Activated naive CD4-positive, alpha-beta T cell treated with anti-CD3 and anti-CD28 coated beads for 36 hours (primary cell): ENCODE data around the gene CLPTM1L. TPM values are rescaled to one million over a fixed set of nuclear protein-coding genes. Genes with fewer than 3 reads are reported as not detected.
"Not testable (repeated sequence)": the region's sequence is repeated elsewhere in the genome, so short reads cannot be mapped to it uniquely, and the experiment has no call there.

Experiments used
- CTCF ChIA-PET: fragments of 350-600 bp; sonication (Branson Sonifier 250); formaldehyde crosslinking; loops from one replicate; lab custom pipeline; 2021; ENCODE audit warnings: antibody characterized with exemption; lab: Charles Lee
- DNase-seq: peaks from one replicate; pipeline ENCODE4 v3.0.0-alpha.2; 2020
- H3K27ac Mint-ChIP-seq: one replicate; pipeline ENCODE4 v1.8.0; 2021; ENCODE audit warnings: mild to moderate bottlenecking, mixed read lengths
- H3K27me3 Mint-ChIP-seq: one replicate; pipeline ENCODE4 v1.8.0; 2021; ENCODE audit warnings: low read depth, mixed read lengths
- H3K36me3 Mint-ChIP-seq: one replicate; pipeline ENCODE4 v1.8.0; 2021; ENCODE audit warnings: low read depth, mixed read lengths
- H3K4me1 Mint-ChIP-seq: one replicate; pipeline ENCODE4 v1.8.0; 2021; ENCODE audit warnings: low read depth, mixed read lengths
- H3K4me3 Mint-ChIP-seq: one replicate; pipeline ENCODE4 v1.8.0; 2021; ENCODE audit warnings: mild to moderate bottlenecking, moderate library complexity, mixed read lengths
- H3K9me3 Mint-ChIP-seq: one replicate; pipeline ENCODE4 v1.8.0; 2021; ENCODE audit warnings: mixed read lengths
- intact Hi-C: fragments of 100-400 bp; cut with micrococcal nuclease; formaldehyde crosslinking; loops from one replicate; pipeline ENCODE4 v1.15.1; 2023
- total RNA-seq, 2 experiments: library from RNA; stranded (reverse); gene quantifications; one replicate each; pipeline ENCODE4 v1.2.3, GENCODE V29; 2021

The CLPTM1L gene
- total RNA-seq, 2 experiments from 2014 or later, result 48.0 to 48.5 TPM

DNA sequence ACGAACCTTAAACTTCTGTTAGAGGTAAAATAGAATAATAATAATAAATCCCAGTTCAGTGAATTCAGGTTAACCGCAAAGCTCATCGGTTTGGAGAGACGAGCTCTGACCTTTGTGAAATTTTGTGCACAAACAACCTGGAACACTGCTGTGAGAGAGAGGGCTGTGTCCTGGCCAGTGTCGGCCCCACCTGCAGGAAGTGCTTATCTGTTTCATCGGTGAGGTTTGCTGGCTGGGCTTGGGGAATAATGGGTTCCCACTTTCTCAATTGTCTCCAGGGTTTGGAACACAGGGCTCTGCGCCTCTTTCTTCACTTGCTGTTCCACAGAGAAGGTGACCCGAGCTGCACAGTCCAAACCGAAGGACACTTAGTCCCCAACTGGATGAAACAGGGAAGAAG lies 19.3 kb upstream of the CLPTM1L start:
- H3K4me1 Mint-ChIP-seq, result no peaks in the 10 kb centered on the region
- peaks cover 11% of the 10 kb centered on the region for H3K27me3 Mint-ChIP-seq

DNA sequence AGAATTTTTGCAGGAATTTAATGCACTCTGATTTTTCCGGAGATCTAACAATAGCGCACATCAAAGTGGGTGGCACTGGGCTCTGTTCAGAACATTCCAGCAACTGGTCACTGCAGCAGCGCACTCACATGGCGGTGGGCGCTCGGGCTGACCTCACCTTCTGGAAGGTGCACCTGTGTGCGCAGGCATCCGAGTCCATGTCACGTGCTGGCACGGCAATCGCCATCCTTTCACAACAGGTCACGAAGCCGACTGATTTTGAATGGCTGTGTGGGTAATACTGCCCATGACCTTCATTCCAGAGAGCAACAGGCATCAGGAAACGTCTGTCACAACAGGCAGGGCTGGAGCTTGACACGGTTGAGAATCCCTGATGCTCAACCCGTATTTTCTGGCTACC lies 18.7 kb upstream of the CLPTM1L start:
- no peaks in the 10 kb centered on the region for H3K9me3 Mint-ChIP-seq
- DNase-seq, result no peak
- H3K4me1 Mint-ChIP-seq, result no peaks in the 10 kb centered on the region
- CTCF ChIA-PET, result interaction anchor here (1.1 kb wide), 1 partner anchor 10 kb away, joined by 3 read pairs; no protein-coding TSS in a partner anchor
- no peak overlapping the region for H3K27ac Mint-ChIP-seq
- H3K36me3 Mint-ChIP-seq, result no peaks in the 10 kb centered on the region
- peaks cover 11% of the 10 kb centered on the region for H3K27me3 Mint-ChIP-seq
- intact Hi-C loops, result no loop called here
- no peak overlapping the region for H3K4me3 Mint-ChIP-seq

More for the DNA sequence above, 19.3 kb upstream of the CLPTM1L start:
- H3K9me3 Mint-ChIP-seq, result no peaks in the 10 kb centered on the region
- intact Hi-C loops, result no loop called here
- CTCF ChIA-PET, result interaction anchor here (1.1 kb wide), 1 partner anchor 10 kb away, joined by 3 read pairs; no protein-coding TSS in a partner anchor
- H3K36me3 Mint-ChIP-seq, result no peaks in the 10 kb centered on the region
- no peak overlapping the region for H3K27ac Mint-ChIP-seq
- no peak for DNase-seq
- no peak overlapping the region for H3K4me3 Mint-ChIP-seq

DNA sequence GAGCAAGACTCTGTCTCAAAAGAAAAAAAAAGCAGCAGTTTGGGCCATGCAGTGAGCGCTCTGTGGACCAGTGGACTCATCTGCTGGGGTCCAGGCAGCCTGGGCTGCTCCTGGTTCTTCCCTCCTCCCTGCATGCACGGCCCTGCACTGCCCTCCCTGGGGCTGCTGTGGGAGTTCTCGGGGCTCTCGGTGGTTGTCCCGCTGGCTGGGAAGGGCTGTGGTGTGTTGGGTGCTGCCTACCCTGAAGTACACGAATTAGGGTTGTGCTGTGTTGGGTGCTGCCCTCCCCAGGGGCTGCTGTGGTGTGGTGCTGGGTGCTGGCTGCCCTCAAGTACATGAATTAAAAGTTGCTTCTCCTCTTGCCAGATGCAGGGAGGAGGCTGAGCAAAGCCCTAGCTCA lies 18.3 kb upstream of the CLPTM1L start:
- CTCF ChIA-PET, result interaction anchor here (1.0 kb wide), 1 partner anchor 126 kb away, joined by 3 read pairs; no protein-coding TSS in a partner anchor
- Mint-ChIP-seq H3K27ac (no peak overlapping the region), H3K36me3 (no peaks in the 10 kb centered on the region), H3K4me1 (no peaks in the 10 kb centered on the region), H3K27me3 (peaks cover 11% of the 10 kb centered on the region), H3K4me3 (no peak overlapping the region), H3K9me3 (no peaks in the 10 kb centered on the region)
- intact Hi-C loops, result no loop called here
- DNase-seq, result no peak

DNA sequence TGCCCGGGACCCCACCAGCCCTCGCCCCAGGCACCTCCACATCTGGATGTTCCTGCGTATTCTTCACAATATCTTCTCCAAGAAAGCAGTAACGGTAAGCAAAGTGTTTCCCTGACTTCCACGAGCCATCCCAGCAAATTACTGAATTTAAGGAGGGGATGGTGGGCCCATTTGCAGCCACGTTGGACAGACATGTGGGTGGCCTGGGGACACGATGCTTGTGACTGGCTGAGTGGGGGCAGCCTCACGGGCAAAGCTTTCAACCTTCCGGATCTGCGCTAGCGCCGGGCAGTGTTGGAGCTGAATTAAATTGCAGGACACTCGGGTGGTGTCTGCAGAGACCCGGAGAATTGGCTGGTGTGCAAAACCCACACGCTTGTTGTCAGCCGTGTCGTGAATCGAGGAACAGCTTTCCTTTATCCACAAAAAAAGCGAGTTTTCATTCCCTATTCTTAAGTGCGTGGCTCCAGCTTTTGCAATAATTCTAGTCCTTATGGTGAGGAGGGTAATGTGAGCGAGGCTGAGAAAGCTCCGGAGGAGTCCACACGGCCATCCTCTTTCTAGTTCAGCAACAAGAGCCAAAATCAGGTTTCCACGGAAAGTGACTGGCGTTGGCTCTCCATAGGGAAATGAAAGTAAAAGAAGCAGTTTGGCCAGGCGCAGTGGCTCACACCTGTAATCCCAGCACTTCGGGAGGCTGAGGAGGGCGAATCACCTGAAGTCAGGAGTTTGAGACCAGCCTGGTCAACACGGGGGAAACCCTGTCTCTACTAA lies 17.5 kb upstream of the CLPTM1L start:
- no peak overlapping the region for H3K27ac Mint-ChIP-seq
- no peak for DNase-seq
- H3K9me3 Mint-ChIP-seq, result no peaks in the 10 kb centered on the region
- intact Hi-C loops, result no loop called here
- peaks cover 11% of the 10 kb centered on the region for H3K27me3 Mint-ChIP-seq
- no peaks in the 10 kb centered on the region for H3K4me1 Mint-ChIP-seq
- CTCF ChIA-PET, result interaction anchor here (0.6 to 1.0 kb wide), 2 partner anchors 8 to 125 kb away, joined by 3 read pairs; no protein-coding TSS in a partner anchor
- no peaks in the 10 kb centered on the region for H3K36me3 Mint-ChIP-seq
- H3K4me3 Mint-ChIP-seq, result no peak overlapping the region

DNA sequence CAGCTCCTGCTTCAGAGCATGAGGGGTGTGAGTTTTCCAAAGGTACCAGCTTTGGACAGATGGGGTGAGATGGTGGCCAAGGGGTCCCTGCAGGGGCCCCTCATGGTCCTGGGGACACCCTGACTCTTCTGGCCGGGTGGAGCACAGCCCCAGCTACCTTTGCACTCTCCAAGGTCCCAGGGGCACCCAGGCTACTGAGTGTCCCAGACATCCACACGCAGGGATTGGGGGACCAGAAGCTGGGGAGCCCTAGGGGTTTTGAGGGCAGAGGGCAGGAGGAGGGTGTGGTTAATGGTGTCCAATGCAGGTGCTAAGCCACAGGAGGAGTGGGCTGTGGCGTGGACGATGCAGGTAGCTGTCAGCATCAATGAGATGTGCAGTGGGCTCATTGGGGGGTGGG lies 16.0 kb upstream of the CLPTM1L start:
- no peaks in the 10 kb centered on the region for H3K36me3 Mint-ChIP-seq
- intact Hi-C loops, result no loop called here
- no peaks in the 10 kb centered on the region for H3K9me3 Mint-ChIP-seq
- DNase-seq, result no peak
- no peak overlapping the region for H3K27ac Mint-ChIP-seq
- no peak overlapping the region for H3K4me3 Mint-ChIP-seq
- CTCF ChIA-PET, result interaction anchor here (0.7 kb wide), 1 partner anchor 257 kb away, joined by 3 read pairs; no protein-coding TSS in a partner anchor
- no peaks in the 10 kb centered on the region for H3K4me1 Mint-ChIP-seq
- H3K27me3 Mint-ChIP-seq, result peaks cover 9% of the 10 kb centered on the region

DNA sequence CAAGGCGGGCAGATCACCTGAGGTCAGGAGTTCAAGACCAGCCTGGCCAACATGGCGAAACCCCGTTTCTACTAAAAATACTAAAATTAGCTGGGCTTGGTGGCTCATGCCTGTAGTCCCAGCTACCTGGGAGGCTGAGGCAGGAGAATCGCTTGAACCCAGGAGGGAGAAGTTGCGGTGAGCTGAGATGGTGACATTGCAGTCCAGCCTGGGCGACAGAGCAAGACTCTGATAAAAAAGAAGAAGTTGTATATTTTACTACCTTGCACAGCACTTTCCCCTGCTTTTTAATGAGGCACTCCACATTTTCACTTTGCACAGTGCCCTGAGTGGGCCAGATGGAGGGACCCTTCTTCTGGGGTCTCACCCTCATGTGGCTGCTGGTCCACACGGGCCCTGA lies 15.5 kb upstream of the CLPTM1L start:
- H3K9me3 Mint-ChIP-seq, H3K4me3 Mint-ChIP-seq, H3K36me3 Mint-ChIP-seq, H3K4me1 Mint-ChIP-seq, H3K27ac Mint-ChIP-seq, intact Hi-C loops, H3K27me3 Mint-ChIP-seq, DNase-seq: not testable (repeated sequence)
- CTCF ChIA-PET, result interaction anchor here (0.7 kb wide), 1 partner anchor 256 kb away, joined by 3 read pairs; no protein-coding TSS in a partner anchor

DNA sequence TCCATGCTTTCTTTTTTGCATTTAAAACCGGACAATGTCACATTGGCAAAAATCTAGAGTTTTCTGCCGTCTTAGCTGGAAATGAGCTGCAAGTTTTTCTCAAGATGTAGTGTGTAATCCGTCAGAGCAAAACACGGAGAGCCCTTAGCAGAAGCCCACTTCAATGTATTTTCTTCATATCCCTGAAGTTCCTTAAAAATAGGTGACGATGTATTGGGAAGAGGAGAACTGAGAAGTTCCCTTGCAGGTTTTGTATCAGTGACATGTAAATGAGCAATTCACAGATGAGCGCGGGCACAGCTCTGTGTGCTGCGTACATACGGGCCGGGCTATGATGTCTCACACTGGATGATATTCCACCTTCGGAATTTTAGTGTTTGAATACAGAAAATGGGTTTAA lies 14.8 kb upstream of the CLPTM1L start:
- Mint-ChIP-seq H3K27me3 (peaks cover 9% of the 10 kb centered on the region), H3K9me3 (no peaks in the 10 kb centered on the region), H3K4me1 (no peaks in the 10 kb centered on the region), H3K27ac (no peak overlapping the region), H3K4me3 (no peak overlapping the region), H3K36me3 (no peaks in the 10 kb centered on the region)
- no peak for DNase-seq
- intact Hi-C loops, result no loop called here
- CTCF ChIA-PET, result interaction anchor here (0.8 kb wide), 1 partner anchor 13 kb away, joined by 3 read pairs; no protein-coding TSS in a partner anchor

DNA sequence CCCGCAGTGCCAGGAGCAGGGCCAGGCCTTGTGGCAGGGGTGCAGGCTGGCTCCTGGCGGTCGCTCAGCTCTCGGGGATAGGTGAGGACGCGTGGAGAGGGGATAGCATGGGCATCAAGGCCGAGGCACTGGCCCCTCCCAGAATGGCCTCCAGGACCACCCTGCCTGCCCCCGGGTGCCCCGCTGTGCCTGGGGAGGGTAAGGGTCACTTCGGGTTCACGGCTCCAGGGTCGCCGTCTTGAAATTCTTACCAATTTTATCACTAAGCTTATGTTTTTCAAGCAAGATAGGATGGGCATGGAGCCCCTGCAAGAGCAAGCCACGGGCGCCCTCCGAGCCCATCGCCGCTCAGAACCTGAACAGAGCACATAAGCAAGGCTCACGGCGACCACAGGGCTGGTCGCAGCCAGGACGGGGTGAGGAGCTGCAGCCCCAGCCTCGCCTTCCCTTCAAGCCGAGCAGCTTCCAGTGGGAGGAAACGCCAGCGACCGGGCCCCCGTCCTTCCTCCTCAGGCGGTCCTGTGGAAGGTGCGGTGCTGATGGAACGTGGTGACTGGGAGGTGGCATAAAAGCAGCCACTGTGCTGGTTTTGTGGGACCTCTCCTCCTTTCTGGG lies 14.2 kb upstream of the CLPTM1L start:
- no peak overlapping the region for H3K27ac Mint-ChIP-seq
- no peaks in the 10 kb centered on the region for H3K36me3 Mint-ChIP-seq
- peaks cover 6% of the 10 kb centered on the region for H3K27me3 Mint-ChIP-seq
- no peak overlapping the region for H3K4me3 Mint-ChIP-seq
- intact Hi-C loops, result no loop called here
- CTCF ChIA-PET, result interaction anchor here (0.8 kb wide), 1 partner anchor 13 kb away, joined by 3 read pairs; no protein-coding TSS in a partner anchor
- no peak for DNase-seq
- H3K4me1 Mint-ChIP-seq, result no peaks in the 10 kb centered on the region
- no peaks in the 10 kb centered on the region for H3K9me3 Mint-ChIP-seq

DNA sequence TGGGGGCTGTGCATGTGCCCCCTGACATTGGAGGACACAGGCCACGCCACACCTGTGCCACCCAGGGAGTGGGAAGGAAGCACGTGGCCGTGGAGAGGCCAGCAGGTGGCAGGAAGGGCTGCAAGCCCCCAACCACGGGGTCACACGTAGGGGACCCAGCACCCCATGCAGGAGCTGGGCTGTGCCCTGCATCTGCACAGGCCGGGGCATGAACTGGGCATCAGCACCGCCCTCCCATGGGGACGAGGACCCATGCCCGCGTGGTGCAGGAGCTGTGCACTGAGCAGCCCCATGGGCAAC lies 13.8 kb upstream of the CLPTM1L start:
- intact Hi-C loops, result no loop called here
- DNase-seq, result no peak
- CTCF ChIA-PET, result interaction anchor here (0.8 kb wide), 1 partner anchor 12 kb away, joined by 3 read pairs; no protein-coding TSS in a partner anchor
- H3K4me3 Mint-ChIP-seq, result no peak overlapping the region
- no peaks in the 10 kb centered on the region for H3K4me1 Mint-ChIP-seq
- H3K27ac Mint-ChIP-seq, result no peak overlapping the region
- H3K27me3 Mint-ChIP-seq, result peaks cover 6% of the 10 kb centered on the region
- H3K36me3 Mint-ChIP-seq, result no peaks in the 10 kb centered on the region
- H3K9me3 Mint-ChIP-seq, result no peaks in the 10 kb centered on the region

DNA sequence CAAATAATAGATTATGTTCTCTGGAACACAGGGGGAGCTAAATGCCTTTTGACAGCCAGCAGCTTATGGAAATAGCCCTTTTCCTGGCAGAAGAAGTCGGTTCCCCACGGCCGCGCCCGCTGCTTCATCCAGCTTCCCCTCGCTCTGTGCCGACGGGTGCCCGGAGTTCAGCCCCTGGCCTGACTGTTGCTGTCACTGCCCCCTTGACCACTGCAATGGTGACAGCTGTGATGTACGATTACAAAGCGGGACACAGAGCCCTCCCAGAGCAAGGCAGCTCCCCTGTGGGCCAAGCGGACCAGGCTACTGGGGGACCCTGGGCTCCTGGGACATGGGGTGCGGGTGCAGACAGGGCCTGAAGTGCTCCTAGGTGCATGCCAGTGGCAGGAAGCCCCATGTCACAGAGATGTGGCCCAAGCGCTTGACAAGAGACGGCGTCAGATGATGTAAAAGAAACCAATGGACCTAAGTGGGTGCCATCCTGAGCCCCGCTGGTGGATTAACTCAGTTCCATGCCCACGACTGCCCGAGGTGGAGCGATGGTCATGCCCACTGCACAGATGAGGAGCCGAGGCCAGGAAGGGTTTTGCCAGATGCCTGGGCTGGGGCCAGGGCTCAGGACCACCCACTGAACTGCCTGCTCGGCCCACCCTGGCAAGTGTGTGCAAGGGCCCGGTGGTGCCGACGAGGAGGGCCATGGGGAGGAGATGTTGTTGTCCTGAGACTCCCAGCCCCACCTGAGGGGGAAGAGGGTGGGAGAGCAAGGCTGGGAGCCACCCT lies 13.2 kb upstream of the CLPTM1L start:
- DNase-seq, result no peak
- intact Hi-C loops, result no loop called here
- Mint-ChIP-seq H3K27me3 (peaks cover under 1% of the 10 kb centered on the region), H3K4me3 (no peak overlapping the region), H3K36me3 (no peaks in the 10 kb centered on the region), H3K9me3 (no peaks in the 10 kb centered on the region), H3K27ac (no peak overlapping the region), H3K4me1 (no peaks in the 10 kb centered on the region)
- CTCF ChIA-PET, result no interaction called here

DNA sequence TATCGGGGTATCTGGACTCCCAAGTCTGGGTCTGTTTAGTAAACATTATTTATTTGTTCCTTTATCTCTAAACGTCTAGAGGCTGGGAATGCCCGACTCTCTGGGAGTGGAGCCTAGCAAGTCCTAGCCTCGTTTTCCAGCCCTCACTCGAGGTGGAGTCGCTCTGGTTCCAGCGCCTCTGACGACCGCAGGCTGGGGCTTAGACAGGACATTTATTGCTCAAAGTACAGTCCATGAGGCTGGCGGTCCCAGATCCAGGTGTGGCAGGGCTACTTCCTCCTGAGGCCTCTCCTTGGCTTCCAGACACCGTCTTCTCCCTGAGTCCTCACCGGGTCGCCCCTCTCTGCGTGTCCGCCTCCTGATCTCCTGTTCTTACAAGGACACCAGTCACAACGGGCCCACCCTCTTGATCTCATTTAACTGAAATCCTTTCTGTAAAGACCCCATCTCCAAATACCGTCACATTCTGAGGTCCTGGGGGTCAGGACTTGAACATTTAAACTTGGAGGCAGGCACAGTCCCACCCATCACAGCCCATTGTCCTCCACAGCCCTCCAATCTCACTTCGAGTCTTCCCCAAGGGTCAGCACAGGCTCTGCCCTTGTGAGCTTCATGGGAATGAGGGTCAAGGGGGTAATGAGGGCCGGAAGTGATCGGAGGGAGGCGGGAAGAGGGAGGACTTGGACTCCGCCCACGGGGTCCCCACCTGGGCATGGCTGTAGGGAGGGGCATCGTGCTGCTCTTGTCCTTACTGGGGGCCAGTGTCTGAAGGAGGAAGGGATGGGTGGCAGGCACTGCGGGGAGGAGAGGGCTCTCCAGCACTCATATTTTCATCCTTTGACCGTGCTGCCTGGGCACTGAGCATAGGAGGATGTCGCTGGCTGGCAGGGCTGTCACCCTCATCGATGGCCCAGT lies 12.2 kb upstream of the CLPTM1L start:
- Mint-ChIP-seq H3K36me3 (no peaks in the 10 kb centered on the region), H3K4me1 (no peaks in the 10 kb centered on the region), H3K9me3 (no peaks in the 10 kb centered on the region), H3K4me3 (no peak overlapping the region), H3K27ac (no peak overlapping the region), H3K27me3 (no peaks in the 10 kb centered on the region)
- CTCF ChIA-PET, result no interaction called here
- intact Hi-C loops, result no loop called here
- DNase-seq, result no peak
